CD4-positive, alpha-beta T cell treated with Interleukin-6 at 100 ng/mL for 8 hours (primary cell): Measurements from ENCODE around the gene TUSC2.
A peak's percentile ranks its signal among the peaks of the same experiment; 100 is the strongest.
"Not testable (repeated sequence)": the region's sequence is repeated elsewhere in the genome, so short reads cannot be mapped to it uniquely, and the experiment has no call there.

Experiments used
- DNase-seq: peaks from one replicate; pipeline ENCODE4 v3.0.0-alpha.2; 2020; ENCODE audit warnings: mixed read lengths, low spot score

The TUSC2 gene

DNA sequence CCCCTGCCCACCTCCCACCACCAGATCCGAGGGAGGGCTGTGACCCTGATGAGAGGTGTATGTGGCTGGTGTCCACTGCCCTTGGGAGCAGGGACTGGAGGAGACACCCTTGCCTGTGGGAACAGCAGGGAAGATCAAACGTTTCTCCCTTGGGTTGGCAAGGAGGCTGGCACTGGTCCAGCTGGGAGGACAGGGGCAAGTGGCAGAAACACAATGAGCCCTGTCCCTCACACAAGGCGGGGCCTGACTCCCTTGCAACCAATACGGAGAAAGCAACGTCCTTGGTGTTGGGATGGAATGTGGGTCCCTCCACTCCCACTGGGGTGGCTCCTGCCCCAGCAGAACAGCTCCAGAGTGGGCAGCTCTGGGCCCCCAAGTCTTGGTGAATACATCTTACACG lies 10.7 kb downstream of the TUSC2 start:
- DNase-seq: no peak

DNA sequence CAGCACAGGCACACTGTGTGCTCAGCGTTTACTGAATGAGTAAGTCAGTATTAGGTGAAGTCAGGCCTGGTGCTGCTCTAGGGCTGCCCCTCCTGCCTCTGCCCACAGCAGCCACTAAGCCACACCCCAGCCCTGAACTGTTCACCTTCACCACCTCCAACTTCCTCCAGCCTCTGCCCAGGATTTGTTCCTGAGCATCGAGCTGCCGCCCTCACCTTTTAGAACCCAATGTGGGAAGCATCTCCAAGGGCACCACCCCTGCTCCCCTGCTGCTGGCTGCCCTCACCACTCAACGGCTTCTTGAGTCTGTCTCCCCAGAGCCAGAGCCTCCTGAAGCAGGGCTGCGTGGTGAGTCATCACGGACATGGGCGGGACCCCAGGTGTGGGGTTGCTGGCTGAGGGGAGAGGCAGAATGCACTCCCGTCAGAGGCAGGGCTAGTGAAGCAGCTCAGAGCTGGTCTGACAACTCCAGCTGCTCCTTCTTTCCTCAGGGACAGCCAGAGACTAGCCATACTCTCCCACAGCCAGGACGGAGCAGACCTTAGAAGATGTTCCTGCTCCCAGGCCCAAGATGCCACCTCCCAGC lies 11.3 kb downstream of the TUSC2 start:
- peak; percentile 70 for DNase-seq

GRCh38 chr3:50314816-50315215 lies 13.2 kb downstream of the TUSC2 start:
- DNase-seq: no peak

DNA sequence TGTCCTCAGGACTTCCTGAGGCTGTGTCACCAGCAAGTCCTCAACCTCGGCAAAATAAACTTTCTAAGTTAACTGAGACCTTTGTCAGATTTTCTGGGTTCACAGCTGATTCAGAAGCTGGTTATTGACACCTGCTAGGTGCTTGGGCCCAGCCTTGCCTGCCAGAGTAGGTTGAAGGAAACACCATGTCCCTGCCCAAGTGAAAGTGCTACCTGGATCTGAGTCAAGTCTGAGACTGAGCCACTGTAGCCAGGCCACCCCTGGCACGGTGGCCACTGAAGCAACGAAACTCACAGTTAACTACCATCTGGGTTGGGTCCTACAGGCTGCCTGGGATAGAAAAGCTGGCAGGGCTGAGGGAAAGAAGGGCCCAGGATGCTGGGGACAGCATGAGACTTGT lies 13.7 kb downstream of the TUSC2 start:
- no peak for DNase-seq

DNA sequence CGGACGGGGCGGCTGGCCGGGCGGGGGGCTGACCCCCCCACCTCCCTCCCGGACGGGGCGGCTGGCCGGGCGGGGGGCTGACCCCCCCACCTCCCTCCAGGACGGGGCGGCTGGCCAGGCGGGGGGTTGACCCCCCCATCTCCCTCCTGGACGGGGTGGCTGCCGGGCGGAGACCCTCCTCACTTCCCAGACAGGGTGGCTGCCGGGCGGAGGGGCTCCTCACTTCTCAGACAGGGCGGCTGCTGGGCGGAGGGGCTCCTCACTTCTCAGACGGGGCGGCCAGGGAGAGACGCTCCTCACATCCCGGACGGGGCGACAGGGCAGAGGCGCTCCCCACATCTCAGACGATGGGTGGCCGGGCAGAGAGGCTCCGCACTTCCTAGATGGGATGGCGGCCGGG lies 16.0 kb downstream of the TUSC2 start:
- not testable (repeated sequence) for DNase-seq

- DNase-seq: no peak
Measured at GRCh38 chr3:50304601-50305000, 23.4 kb downstream of the TUSC2 start.

- no peak for DNase-seq
Measured at GRCh38 chr3:50303013-50303815, 24.8 kb downstream of the TUSC2 start, which contains the start of gene HYAL1. Gene HYAL1 (minus strand): TSS chr3:50303574. CDS start chr3:50302956, 618 bp downstream.

- no peak for DNase-seq
Measured at GRCh38 chr3:50302095-50303012, 25.7 kb downstream of the TUSC2 start.

GRCh38 chr3:50300681-50301254 lies 27.3 kb downstream of the TUSC2 start:
- DNase-seq: no peak

DNA sequence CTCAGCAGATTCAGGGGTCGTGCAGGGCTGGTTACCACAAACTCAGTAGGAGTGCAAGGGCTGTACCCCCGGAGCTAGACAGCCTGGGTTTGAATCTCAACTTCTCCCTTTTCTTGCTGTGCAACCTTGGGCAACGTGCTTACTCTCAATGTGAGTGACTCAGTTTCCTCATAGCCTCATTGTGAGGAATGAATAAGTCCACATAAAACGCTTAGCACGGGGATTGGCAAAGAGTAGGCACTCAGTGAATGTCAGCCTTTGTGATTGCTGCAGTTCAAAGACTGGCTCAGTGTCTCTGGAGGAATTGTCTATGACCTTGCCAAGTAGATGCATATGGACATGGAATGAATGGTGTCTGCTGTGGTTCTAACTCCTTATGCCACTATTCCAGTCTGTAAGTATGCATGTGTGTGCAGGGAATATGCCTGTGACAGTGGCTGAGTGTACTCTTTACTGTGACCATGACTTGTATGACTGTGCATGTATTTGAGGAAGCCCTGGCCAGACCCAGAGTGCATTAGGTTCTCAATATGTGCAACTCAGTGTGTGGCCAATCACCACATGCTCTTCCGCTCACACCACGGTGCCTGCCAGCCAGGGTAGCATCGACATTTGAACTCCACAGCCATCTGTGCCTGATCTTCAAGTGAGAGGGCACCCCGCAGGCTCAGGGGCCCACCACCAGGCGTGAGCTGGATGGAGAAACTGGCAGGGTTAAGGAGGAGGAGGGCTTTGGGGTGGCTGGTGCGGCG lies 27.9 kb downstream of the TUSC2 start:
- no peak for DNase-seq

DNA sequence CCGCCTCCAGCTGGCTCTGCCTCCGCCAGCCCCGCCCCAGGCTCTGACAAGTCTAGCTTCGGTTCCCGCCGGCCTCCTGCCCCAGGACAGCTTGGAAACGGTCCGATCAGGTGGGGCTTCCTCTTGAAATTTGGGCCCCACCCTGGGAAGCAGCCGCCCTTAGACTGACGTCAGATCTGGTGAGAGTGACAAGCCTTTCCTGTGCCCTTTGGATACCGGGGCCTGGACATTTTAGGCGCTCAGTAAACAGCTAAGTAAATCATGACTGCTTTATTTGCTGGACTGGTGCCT lies 28.4 kb downstream of the TUSC2 start:
- no peak for DNase-seq

DNA sequence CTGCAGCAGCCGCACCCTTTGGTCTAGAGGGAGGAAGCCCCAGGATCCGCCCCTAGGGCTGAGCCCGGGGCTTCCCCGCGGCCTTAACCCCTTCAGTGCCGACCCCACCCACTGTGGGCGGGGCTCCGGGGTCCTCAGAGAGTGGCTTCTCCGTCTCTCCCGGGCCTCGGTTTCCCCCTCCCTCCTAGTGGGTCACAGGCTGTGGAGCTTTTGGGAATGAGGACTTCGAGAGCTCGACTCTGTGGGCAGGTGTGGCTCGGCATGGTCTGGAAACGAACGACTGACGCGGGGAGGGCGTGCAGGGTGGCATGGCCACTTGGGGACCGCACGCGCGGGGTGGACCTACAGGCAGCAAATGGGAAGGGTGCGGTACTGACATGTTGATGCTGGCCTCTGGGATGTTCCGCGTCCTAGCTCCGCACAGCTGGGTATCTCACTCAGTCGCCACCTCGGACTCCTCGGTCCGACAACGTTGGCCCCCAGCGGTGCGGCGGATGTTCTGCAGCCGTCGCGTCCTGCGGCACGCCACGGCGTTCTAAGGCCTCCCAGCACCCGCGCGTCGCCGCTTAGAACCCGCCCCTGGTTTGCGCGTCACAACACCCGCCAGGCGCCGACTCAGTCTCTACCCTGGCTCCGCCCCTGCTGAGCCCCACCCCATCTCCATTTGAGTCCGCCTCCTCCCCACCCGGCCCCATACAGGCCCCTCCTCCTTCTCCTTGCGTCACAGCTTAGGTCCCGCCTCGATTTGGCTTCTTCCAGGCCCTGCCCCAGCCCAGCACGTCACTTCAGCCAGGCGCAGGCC lies 29.0 kb downstream of the TUSC2 start, which contains the start of the genes HYAL3 and NAA80:
Gene HYAL3 (minus strand): TSS at position 570 of the 802 bp plus-strand sequence. CDS start 3,803 bp downstream, outside the sequence.
Gene NAA80 (minus strand): TSS at position 570 of the 802 bp plus-strand sequence. CDS start 1,942 bp downstream, outside the sequence.
- DNase-seq: peak; percentile 100

GRCh38 chr3:50297896-50298725 lies 29.9 kb downstream of the TUSC2 start:
- DNase-seq: no peak

DNA sequence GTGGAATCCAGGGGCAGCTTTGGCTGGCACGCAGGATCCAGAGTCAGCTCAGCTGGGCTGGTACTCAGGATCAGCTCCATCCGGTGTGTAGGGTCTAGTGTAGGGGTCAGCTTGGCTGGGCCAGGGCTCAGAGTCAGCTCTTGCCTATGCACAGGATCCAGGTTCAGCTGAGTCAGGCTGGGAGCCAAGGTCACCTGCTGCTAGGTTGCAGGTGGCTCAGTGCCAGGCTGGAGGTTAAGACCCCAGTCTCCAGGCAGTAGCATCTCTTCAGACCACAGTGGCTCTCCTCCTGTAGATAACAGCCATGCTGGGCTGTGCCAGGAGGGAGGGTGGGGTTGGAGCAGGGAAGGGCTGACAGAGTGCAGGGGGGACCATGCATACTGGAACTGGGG lies 30.6 kb downstream of the TUSC2 start:
- DNase-seq: no peak

- DNase-seq: no peak
Measured at GRCh38 chr3:50296721-50297383, 31.2 kb downstream of the TUSC2 start.

- no peak for DNase-seq
Measured at GRCh38 chr3:50295553-50296431, 32.2 kb downstream of the TUSC2 start.

- DNase-seq: no peak
Measured at GRCh38 chr3:50294492-50295403, 33.3 kb downstream of the TUSC2 start.
